Upper lobe of right lung (tissue), 1 donor: ENCODE results near the gene MPRIP. TPM values are rescaled to one million over a fixed set of nuclear protein-coding genes. Genes with fewer than 3 reads are reported as not detected.

Experiments used
- ATAC-seq: fragments of 200-7000 bp; cut with Tn5 transposase; one replicate; pipeline ENCODE4 v1.9.1; 2020; ENCODE audit warnings: mild to moderate bottlenecking, moderate library complexity
- DNase-seq: peaks from one replicate; pipeline ENCODE4 v3.0.0-alpha.2; 2020
- H3K27ac ChIP-seq: fragments of 200-600 bp; one replicate; pipeline ENCODE4 v1.8.0; 2022
- H3K27me3 ChIP-seq: fragments of 200-600 bp; one replicate; pipeline ENCODE4 v1.8.0; 2022; ENCODE audit warnings: mild to moderate bottlenecking
- H3K36me3 ChIP-seq: fragments of 200-600 bp; one replicate; pipeline ENCODE4 v1.8.0; 2022
- H3K4me1 ChIP-seq: fragments of 200-600 bp; one replicate; pipeline ENCODE4 v1.8.0; 2022
- H3K4me3 ChIP-seq: fragments of 200-600 bp; one replicate; pipeline ENCODE4 v1.8.0; 2022; ENCODE audit warnings: mild to moderate bottlenecking
- H3K9me3 ChIP-seq: fragments of 200-600 bp; one replicate; pipeline ENCODE4 v1.8.0; 2022
- CTCF ChIP-seq: fragments of 200-600 bp; IDR thresholded peaks from one replicate; pipeline ENCODE4 v1.8.0; 2022; ENCODE audit warnings: antibody characterized with exemption
- intact Hi-C: fragments of 100-400 bp; cut with DNase I; formaldehyde crosslinking; loops from one replicate; pipeline ENCODE4 v1.11.0; 2022
- total RNA-seq: library from RNA; stranded (reverse); fragmentation: NEBNext Ultra II Directional; extraction: Animal tissue kit (Norgen Biotek cat#: 25700); gene quantifications from one replicate; pipeline ENCODE4 v1.2.1, GENCODE V29; 2021
- donor health status: DM: no; HTN: yes; CAD: no; lungs with severe emphysema.

The MPRIP gene
- total RNA-seq, 1 donor from 2014 or later: 333 TPM

DNA sequence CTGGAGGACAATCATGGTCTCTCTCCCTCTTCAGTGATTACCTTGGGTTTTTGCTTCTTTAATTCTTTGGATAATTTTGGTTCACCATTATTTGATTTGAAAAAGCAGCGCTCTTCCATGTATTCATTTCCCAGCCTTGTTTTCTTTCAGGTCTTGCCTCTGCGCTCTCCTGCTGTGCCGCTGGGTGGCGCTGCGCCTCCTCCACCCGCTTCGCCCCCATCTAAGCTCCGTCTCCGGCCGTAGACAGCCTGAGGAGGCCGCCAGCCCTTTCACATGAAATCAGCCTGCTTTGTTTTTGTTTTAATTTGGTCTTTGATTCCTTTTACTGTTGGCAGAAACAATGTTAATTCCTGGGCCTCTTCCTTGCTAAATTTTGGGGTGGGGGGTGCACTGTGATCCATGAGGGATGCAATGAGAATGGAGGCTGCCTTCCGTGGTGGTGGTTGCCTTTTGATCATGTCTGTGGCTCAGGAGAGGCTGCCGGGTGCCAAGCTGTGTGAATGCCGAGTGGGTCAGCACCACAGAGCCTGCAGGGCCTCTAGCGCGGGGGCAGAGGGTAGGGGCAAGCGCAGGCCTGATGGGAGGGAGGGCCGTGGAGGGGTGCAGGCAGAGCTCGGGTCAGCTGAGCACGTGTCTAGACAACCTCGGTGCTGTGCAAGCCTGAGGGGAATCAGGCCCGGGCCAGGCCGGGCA lies 99.7 kb downstream of the MPRIP start:
- Histone ChIP-seq H3K36me3 (peaks cover 93% of the 10 kb centered on the region), H3K4me3 (no peak overlapping the region), H3K27ac (no peak overlapping the region), H3K27me3 (no peaks in the 10 kb centered on the region), H3K4me1 (no peaks in the 10 kb centered on the region), H3K9me3 (no peaks in the 10 kb centered on the region)
- intact Hi-C loops: no loop called here
- TF ChIP-seq CTCF: peak; percentile 70
- ATAC-seq: peak; percentile 45
- DNase-seq: no peak

DNA sequence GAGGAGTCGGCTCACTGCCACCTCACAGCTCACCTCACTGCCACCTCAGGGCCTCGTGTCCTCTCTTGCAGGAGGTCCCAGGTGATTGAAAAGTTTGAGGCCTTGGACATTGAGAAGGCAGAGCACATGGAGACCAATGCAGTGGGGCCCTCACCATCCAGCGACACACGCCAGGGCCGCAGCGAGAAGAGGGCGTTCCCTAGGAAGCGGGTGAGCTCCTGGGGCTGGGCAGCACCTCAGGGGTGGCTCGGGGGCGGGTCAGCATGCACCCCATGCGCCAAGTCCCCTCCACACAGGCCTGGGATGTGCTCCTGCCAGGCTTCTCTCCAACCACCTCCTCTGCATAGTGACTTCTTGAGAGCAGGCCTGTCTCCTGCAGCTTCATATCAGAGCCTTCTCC lies 100.3 kb downstream of the MPRIP start:
- no peak overlapping the region for H3K4me3 ChIP-seq
- no peaks in the 10 kb centered on the region for H3K9me3 ChIP-seq
- peaks cover 96% of the 10 kb centered on the region for H3K36me3 ChIP-seq
- no peak for DNase-seq
- intact Hi-C loops: no loop called here
- H3K27ac ChIP-seq: no peak overlapping the region
- H3K27me3 ChIP-seq: no peaks in the 10 kb centered on the region
- no peaks in the 10 kb centered on the region for H3K4me1 ChIP-seq
- TF ChIP-seq CTCF: no peak
- no peak for ATAC-seq

DNA sequence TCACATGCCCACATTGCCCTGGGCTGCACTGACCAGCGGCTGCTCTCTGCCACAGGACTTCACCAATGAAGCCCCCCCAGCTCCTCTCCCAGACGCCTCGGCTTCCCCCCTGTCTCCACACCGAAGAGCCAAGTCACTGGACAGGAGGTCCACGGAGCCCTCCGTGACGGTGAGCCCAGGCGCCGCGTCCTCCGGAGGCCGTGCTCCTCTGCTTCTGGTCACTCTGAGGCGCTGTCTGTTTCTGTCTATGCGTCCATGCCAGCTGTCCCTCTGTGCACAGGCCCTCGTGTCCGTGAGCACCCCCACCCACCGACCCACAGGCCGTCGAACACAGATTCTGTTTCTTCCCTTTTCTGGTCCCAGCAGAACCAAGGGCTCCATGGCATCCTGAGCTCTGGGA lies 101.2 kb downstream of the MPRIP start:
- ATAC-seq (no peak), DNase-seq (no peak)
- H3K4me3 ChIP-seq: no peak overlapping the region
- intact Hi-C loops: no loop called here
- no peak overlapping the region for H3K27ac ChIP-seq
- TF ChIP-seq CTCF: no peak
- no peaks in the 10 kb centered on the region for H3K4me1 ChIP-seq
- no peaks in the 10 kb centered on the region for H3K9me3 ChIP-seq
- H3K36me3 ChIP-seq: peaks cover 96% of the 10 kb centered on the region
- H3K27me3 ChIP-seq: no peaks in the 10 kb centered on the region

GRCh38 chr17:17144061-17144460 lies 101.8 kb downstream of the MPRIP start:
- no peaks in the 10 kb centered on the region for H3K4me1 ChIP-seq
- H3K36me3 ChIP-seq: peaks cover 96% of the 10 kb centered on the region
- H3K4me3 ChIP-seq: no peak overlapping the region
- H3K27me3 ChIP-seq: no peaks in the 10 kb centered on the region
- ATAC-seq: no peak
- no peak for TF ChIP-seq CTCF
- H3K27ac ChIP-seq: no peak overlapping the region
- no peak for DNase-seq
- no peaks in the 10 kb centered on the region for H3K9me3 ChIP-seq
- intact Hi-C loops: no loop called here

- no peak for TF ChIP-seq CTCF
- ATAC-seq: no peak
- no peaks in the 10 kb centered on the region for H3K4me1 ChIP-seq
- intact Hi-C loops: no loop called here
- H3K27me3 ChIP-seq: no peaks in the 10 kb centered on the region
- H3K9me3 ChIP-seq: no peaks in the 10 kb centered on the region
- peaks cover 95% of the 10 kb centered on the region for H3K36me3 ChIP-seq
- H3K4me3 ChIP-seq: no peak overlapping the region
- H3K27ac ChIP-seq: no peak overlapping the region
- DNase-seq: no peak
Measured at GRCh38 chr17:17144916-17145665, 102.8 kb downstream of the MPRIP start.
